ENCODE results near the gene TACR2. TPM values are rescaled to one million over a fixed set of nuclear protein-coding genes. Genes with fewer than 3 reads are reported as not detected.

The TACR2 gene
- total RNA-seq, 2 donors from 2014 or later = 0.24 to 0.41 TPM

DNA sequence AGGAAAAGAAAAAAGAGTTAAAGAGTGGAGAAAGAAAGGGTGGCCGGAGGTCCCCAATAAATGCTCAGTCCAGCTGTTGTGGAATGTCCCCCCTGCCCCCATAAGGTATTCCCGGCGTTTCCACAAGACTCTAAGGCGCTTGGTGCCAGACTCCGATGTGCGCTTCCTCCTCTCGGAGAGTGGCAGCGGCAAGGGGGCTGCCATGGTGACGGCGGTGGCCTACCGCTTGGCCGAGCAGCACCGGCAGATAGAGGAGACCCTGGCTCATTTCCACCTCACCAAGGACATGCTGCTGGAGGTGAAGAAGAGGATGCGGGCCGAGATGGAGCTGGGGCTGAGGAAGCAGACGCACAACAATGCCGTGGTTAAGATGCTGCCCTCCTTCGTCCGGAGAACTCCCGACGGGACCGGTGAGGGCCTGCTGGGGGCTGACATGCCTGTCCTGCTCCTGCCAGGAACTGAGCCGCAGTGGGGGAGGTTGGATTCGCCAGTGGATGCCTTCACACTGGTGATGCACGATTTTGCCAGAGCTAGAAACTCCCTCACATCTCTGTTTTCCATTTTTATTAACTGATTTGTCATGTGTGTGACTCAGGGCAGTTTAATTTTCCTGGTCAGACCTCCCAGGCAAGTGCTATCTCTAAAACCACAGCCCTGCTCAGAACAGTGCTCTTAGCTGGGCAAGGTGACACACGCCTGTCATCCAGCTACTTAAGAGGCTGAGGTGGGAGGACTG is 34.2 kb downstream of the TACR2 start:
- Histone ChIP-seq H3K27me3 (no peaks in the 10 kb centered on the region), H3K4me3 (no peak overlapping the region), H3K36me3 (peaks cover 94% of the 10 kb centered on the region), H3K9me3 (no peaks in the 10 kb centered on the region), H3K4me1 (peaks cover 0 to 32% of the 10 kb centered on the region in 2 donors), H3K27ac (peak overlapping the region; percentile 43 to 57)
- DNase-seq (ENCODE audit: low spot score) = no peak
- TF ChIP-seq, protein P1, sequence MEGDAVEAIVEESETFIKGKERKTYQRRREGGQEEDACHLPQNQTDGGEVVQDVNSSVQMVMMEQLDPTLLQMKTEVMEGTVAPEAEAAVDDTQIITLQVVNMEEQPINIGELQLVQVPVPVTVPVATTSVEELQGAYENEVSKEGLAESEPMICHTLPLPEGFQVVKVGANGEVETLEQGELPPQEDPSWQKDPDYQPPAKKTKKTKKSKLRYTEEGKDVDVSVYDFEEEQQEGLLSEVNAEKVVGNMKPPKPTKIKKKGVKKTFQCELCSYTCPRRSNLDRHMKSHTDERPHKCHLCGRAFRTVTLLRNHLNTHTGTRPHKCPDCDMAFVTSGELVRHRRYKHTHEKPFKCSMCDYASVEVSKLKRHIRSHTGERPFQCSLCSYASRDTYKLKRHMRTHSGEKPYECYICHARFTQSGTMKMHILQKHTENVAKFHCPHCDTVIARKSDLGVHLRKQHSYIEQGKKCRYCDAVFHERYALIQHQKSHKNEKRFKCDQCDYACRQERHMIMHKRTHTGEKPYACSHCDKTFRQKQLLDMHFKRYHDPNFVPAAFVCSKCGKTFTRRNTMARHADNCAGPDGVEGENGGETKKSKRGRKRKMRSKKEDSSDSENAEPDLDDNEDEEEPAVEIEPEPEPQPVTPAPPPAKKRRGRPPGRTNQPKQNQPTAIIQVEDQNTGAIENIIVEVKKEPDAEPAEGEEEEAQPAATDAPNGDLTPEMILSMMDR (IDR thresholded peaks at IDR 0.05) = no peak

DNA sequence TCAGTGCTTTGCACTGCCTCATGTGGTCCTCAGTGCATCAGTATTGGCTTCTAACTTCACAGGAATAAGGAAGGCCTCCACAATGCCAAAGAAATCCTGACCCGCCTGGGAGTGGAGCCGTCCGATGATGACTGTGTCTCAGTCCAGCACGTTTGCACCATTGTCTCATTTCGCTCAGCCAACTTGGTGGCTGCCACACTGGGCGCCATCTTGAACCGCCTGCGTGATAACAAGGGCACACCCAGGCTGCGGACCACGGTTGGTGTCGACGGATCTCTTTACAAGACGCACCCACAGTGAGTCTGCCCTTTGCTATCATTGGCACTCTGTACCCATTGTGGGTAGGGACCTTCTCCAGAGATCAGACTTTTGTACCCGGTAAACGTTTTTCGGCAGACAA is 36.9 kb downstream of the TACR2 start:
- H3K27me3 ChIP-seq = no peaks in the 10 kb centered on the region
- DNase-seq (ENCODE audit: low spot score) = no peak
- TF ChIP-seq, protein P1 (IDR thresholded peaks at IDR 0.05) = no peak
- peaks cover 3 to 60% of the 10 kb centered on the region in 2 donors for H3K4me1 ChIP-seq
- H3K36me3 ChIP-seq = peaks cover 77% of the 10 kb centered on the region
- H3K4me3 ChIP-seq = no peak overlapping the region
- H3K9me3 ChIP-seq = no peaks in the 10 kb centered on the region
- no peak overlapping the region for H3K27ac ChIP-seq

GRCh38 chr10:69377933-69378332 is 38.8 kb downstream of the TACR2 start:
- no peaks in the 10 kb centered on the region for H3K9me3 ChIP-seq
- H3K27ac ChIP-seq = peak overlapping the region; percentile 12 to 64
- H3K27me3 ChIP-seq = no peaks in the 10 kb centered on the region
- peaks cover 76% of the 10 kb centered on the region for H3K36me3 ChIP-seq
- no peak overlapping the region for H3K4me3 ChIP-seq
- peaks cover 3 to 50% of the 10 kb centered on the region in 2 donors for H3K4me1 ChIP-seq
- DNase-seq (ENCODE audit: low spot score) = no peak
- TF ChIP-seq, protein P1 (IDR thresholded peaks at IDR 0.05) = no peak

GRCh38 chr10:69377191-69377590 is 39.5 kb downstream of the TACR2 start:
- H3K27me3 ChIP-seq = no peaks in the 10 kb centered on the region
- peaks cover 71% of the 10 kb centered on the region for H3K36me3 ChIP-seq
- no peaks in the 10 kb centered on the region for H3K9me3 ChIP-seq
- TF ChIP-seq, protein P1 (IDR thresholded peaks at IDR 0.05) = no peak
- peaks cover 3 to 43% of the 10 kb centered on the region in 2 donors for H3K4me1 ChIP-seq
- no peak for DNase-seq (ENCODE audit: low spot score)
- peak overlapping the region; percentile 24 to 64 for H3K27ac ChIP-seq
- H3K4me3 ChIP-seq = no peak overlapping the region

DNA sequence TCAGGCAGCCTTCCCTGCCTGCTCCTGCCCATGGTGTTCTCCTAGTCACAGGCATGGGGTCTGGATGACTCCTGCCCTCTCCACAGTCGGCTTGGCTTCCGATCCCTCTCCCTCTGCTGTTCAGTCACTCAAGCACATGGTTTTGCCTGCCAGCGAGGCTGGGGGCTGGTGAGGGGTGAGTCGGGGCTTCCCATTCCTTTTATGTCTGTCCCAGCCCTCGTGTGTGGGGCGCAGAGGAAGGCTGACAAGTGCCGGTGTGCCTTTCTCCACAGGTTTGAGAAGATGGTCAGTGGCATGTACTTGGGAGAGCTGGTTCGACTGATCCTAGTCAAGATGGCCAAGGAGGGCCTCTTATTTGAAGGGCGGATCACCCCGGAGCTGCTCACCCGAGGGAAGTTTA is 40.1 kb downstream of the TACR2 start:
- TF ChIP-seq, protein P1 (IDR thresholded peaks at IDR 0.05) = no peak
- no peak for DNase-seq (ENCODE audit: low spot score)
- Histone ChIP-seq H3K4me3 (no peak overlapping the region), H3K27ac (peak overlapping the region; percentile 24 to 64), H3K27me3 (no peaks in the 10 kb centered on the region), H3K4me1 (peaks cover 3 to 42% of the 10 kb centered on the region in 2 donors), H3K9me3 (no peaks in the 10 kb centered on the region), H3K36me3 (peaks cover 67% of the 10 kb centered on the region)

Measured in right atrium auricular region (tissue), 2 donors.